Uterus (tissue), 4 donors: Measurements from ENCODE around the gene PDLIM5. TPM values are rescaled to one million over a fixed set of nuclear protein-coding genes. Genes with fewer than 3 reads are reported as not detected.

ENCODE experiments used
- DNase-seq, 2 donors: peaks; one replicate each; pipeline ENCODE4 v3.0.0-alpha.2; 2019 to 2020
- H3K27ac ChIP-seq, 2 donors: fragments of 200-600 bp; sonication (generic); 1 replicate in 1 of 2; 2 replicates in 1 of 2; pipeline ENCODE4 v1.5.1; 2016 to 2018
- H3K27me3 ChIP-seq, 2 donors: fragments of 200-600 bp; sonication (generic); one replicate each; pipeline ENCODE4 v1.5.1; 2018 to 2019; ENCODE audit warnings: control low read depth in 1 of 2
- H3K36me3 ChIP-seq, 2 donors: fragments of 200-600 bp; sonication (generic); one replicate each; pipeline ENCODE4 v1.5.1; 2019; ENCODE audit warnings: control low read depth in 1 of 2
- H3K4me1 ChIP-seq, 2 donors: fragments of 200-600 bp; sonication (generic); one replicate each; pipeline ENCODE4 v1.5.1; 2018 to 2019; ENCODE audit warnings: control low read depth in 1 of 2
- H3K4me3 ChIP-seq, 2 donors: fragments of 200-600 bp; sonication (generic); 1 replicate in 1 of 2; 2 replicates in 1 of 2; pipeline ENCODE4 v1.5.1; 2018 to 2019; ENCODE audit warnings: mild to moderate bottlenecking in 1 of 2
- H3K9me3 ChIP-seq, 2 donors: fragments of 200-600 bp; sonication (generic); one replicate each; pipeline ENCODE4 v1.5.1; 2019; ENCODE audit warnings: control low read depth in 1 of 2
- CTCF ChIP-seq, 4 experiments: fragments of 200-600 bp in 2 of 4; fragments of 450-650 bp in 2 of 4; sonication (generic) in 2 of 4; IDR thresholded peaks; one replicate each; pipeline ENCODE4 v1.5.1; 2016 to 2019; ENCODE audit warnings: antibody characterized with exemption in 4 of 4, mild to moderate bottlenecking in 2 of 4, moderate library complexity in 1 of 4
- POLR2A ChIP-seq, 2 donors: fragments of 450-650 bp; IDR thresholded peaks; one replicate each; pipeline ENCODE4 v1.6.1; 2016; ENCODE audit warnings: antibody characterized with exemption in 2 of 2, mild to moderate bottlenecking in 1 of 2, moderate library complexity in 1 of 2
- intact Hi-C: fragments of 100-400 bp; cut with DNase I; formaldehyde crosslinking; loops from one replicate; pipeline ENCODE4 v1.15.1; 2023; ENCODE audit warnings: low total_unique reads
- total RNA-seq, 4 donors: library from RNA; depleted of rRNA in 3 of 4; stranded (reverse); fragments of >200 nt in 3 of 4; gene quantifications; one replicate each; pipeline versions ENCODE4 v1.1.0 to v1.2.4, GENCODE V29; 2014 to 2023
- donor health status: DM: yes; HTN: yes; CAD: no.

Gene PDLIM5
- total RNA-seq, 4 donors from 2014 or later, result 90.8 to 571 (median 351) TPM

DNA sequence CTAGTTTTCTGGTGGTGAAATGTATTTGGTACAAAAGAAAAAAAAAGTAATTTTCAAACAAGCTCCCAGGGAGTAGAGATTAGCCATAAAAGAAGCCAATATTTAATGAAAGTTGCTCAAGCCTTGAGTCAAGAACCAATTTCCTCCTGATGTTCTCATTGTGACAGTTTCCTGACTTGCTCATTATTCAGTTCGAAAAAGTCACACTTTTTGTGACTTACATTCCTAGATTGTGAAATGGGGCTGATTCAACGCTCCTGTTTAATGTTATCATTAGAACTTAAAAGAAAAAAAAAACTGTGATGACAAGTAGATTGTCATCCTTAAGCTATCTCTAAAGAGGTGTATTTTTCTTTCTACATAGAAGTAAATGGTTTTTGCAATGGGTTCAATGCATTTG, 183.4 kb downstream of the PDLIM5 start:
- H3K9me3 ChIP-seq, result no peaks in the 10 kb centered on the region
- no peak for DNase-seq
- intact Hi-C loops, result no loop called here
- H3K27ac ChIP-seq, result no peak overlapping the region
- no peaks in the 10 kb centered on the region for H3K36me3 ChIP-seq
- no peaks in the 10 kb centered on the region for H3K4me1 ChIP-seq
- H3K27me3 ChIP-seq, result no peaks in the 10 kb centered on the region
- TF ChIP-seq POLR2A (IDR thresholded peaks at IDR 0.05) (no peak), CTCF (IDR thresholded peaks at IDR 0.05) (no peak)
- H3K4me3 ChIP-seq, result no peak overlapping the region

DNA sequence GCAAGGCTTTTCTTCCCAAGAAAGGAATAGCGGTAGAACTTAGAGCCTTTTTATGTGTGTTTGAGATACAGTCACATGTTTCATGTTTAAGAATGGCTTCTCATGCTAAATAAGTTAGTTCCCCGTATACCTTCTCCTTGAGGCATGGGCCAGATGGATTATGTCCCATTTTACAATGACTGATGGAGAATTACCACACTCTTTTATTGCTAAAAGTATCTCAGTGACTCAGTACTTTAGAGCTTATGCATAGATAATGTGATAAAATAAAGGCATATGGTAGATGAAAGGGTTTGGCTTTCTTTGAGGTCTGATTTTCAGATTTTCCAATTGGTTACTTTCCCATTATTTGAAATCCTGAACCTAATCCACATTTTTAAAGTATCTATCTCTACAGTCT, 184.3 kb downstream of the PDLIM5 start:
- no peaks in the 10 kb centered on the region for H3K4me1 ChIP-seq
- H3K4me3 ChIP-seq, result no peak overlapping the region
- DNase-seq, result no peak
- intact Hi-C loops, result no loop called here
- TF ChIP-seq CTCF (IDR thresholded peaks at IDR 0.05), result no peak
- TF ChIP-seq POLR2A (IDR thresholded peaks at IDR 0.05), result no peak
- H3K9me3 ChIP-seq, result no peaks in the 10 kb centered on the region
- no peaks in the 10 kb centered on the region for H3K36me3 ChIP-seq
- H3K27me3 ChIP-seq, result no peaks in the 10 kb centered on the region
- H3K27ac ChIP-seq, result no peak overlapping the region

DNA sequence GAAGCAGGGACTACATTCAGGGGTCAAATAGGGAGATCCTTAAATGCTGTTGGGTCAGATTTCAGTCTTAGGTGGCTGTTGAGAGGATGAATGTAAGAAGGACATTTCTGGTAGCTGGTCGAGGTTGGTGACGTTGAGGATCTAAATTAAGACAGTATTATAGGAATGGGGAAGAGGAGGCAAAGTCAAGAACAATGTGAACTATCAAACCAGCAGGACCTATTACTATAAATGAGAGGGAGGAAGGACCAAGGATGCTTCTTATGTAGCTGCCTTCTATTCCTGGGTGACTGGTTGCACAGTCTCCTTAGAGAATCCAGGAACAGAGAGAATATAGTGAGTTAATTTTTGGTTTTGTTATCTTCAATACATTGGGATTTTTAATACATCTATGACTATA, 187.6 kb downstream of the PDLIM5 start:
- no peak overlapping the region for H3K27ac ChIP-seq
- DNase-seq, result no peak
- H3K9me3 ChIP-seq, result no peaks in the 10 kb centered on the region
- H3K4me1 ChIP-seq, result no peaks in the 10 kb centered on the region
- no peak for TF ChIP-seq POLR2A (IDR thresholded peaks at IDR 0.05)
- no peak for TF ChIP-seq CTCF (IDR thresholded peaks at IDR 0.05)
- intact Hi-C loops, result no loop called here
- no peaks in the 10 kb centered on the region for H3K27me3 ChIP-seq
- H3K4me3 ChIP-seq, result no peak overlapping the region
- H3K36me3 ChIP-seq, result no peaks in the 10 kb centered on the region

DNA sequence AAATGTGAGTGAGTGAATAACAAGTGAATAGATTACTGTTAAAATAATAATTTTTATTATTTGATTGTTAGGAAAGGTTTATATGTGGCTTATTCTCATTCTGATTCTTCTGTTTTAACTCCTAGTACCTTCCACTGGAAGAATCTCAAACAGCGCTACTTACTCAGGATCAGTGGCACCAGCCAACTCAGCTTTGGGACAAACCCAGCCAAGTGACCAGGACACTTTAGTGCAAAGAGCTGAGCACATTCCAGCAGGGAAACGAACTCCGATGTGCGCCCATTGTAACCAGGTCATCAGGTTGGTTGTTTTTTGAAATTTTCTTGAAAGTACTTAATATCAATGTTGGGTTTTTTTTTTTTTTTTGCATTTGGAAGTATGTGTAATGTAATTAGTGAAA, 188.4 kb downstream of the PDLIM5 start:
- TF ChIP-seq POLR2A (IDR thresholded peaks at IDR 0.05) (no peak), CTCF (IDR thresholded peaks at IDR 0.05) (no peak)
- H3K4me3 ChIP-seq, result no peak overlapping the region
- H3K36me3 ChIP-seq, result no peaks in the 10 kb centered on the region
- no peak for DNase-seq
- intact Hi-C loops, result no loop called here
- no peak overlapping the region for H3K27ac ChIP-seq
- no peaks in the 10 kb centered on the region for H3K27me3 ChIP-seq
- no peaks in the 10 kb centered on the region for H3K4me1 ChIP-seq
- no peaks in the 10 kb centered on the region for H3K9me3 ChIP-seq

- Histone ChIP-seq H3K9me3 (no peaks in the 10 kb centered on the region), H3K27ac (no peak overlapping the region), H3K36me3 (no peaks in the 10 kb centered on the region), H3K27me3 (no peaks in the 10 kb centered on the region), H3K4me1 (no peaks in the 10 kb centered on the region), H3K4me3 (no peak overlapping the region)
- DNase-seq, result no peak
- intact Hi-C loops, result no loop called here
- TF ChIP-seq CTCF (IDR thresholded peaks at IDR 0.05) (no peak), POLR2A (IDR thresholded peaks at IDR 0.05) (no peak)
Observed at GRCh38 chr4:94641702-94642560, 190.2 kb downstream of the PDLIM5 start.
